ENCODE measurements around the gene RAB6D.

The RAB6D gene

DNA sequence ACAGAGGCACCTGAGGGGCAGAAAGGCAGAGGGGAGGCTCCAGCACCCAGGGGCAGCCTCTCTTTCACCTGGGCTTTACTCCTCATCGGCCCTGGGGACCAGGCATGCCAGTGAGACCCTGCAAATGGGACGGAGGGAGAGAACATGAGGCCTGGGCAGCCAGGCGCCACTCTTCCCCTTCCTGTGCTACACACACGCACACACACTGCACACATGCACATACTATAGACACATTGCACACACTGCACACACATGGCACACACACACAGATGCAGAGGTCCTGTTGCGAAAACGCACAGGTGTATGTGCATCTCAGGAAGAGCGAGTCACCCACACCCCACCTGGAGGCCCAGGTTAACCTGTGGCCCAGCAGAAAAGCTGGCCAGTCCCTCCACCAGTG is 3.4 kb upstream of the RAB6D start:
- no peak for TF ChIP-seq FOXM1 (IDR thresholded peaks at IDR 0.05; ENCODE audit: borderline replicate concordance, low read depth)
- TF ChIP-seq, protein P1, sequence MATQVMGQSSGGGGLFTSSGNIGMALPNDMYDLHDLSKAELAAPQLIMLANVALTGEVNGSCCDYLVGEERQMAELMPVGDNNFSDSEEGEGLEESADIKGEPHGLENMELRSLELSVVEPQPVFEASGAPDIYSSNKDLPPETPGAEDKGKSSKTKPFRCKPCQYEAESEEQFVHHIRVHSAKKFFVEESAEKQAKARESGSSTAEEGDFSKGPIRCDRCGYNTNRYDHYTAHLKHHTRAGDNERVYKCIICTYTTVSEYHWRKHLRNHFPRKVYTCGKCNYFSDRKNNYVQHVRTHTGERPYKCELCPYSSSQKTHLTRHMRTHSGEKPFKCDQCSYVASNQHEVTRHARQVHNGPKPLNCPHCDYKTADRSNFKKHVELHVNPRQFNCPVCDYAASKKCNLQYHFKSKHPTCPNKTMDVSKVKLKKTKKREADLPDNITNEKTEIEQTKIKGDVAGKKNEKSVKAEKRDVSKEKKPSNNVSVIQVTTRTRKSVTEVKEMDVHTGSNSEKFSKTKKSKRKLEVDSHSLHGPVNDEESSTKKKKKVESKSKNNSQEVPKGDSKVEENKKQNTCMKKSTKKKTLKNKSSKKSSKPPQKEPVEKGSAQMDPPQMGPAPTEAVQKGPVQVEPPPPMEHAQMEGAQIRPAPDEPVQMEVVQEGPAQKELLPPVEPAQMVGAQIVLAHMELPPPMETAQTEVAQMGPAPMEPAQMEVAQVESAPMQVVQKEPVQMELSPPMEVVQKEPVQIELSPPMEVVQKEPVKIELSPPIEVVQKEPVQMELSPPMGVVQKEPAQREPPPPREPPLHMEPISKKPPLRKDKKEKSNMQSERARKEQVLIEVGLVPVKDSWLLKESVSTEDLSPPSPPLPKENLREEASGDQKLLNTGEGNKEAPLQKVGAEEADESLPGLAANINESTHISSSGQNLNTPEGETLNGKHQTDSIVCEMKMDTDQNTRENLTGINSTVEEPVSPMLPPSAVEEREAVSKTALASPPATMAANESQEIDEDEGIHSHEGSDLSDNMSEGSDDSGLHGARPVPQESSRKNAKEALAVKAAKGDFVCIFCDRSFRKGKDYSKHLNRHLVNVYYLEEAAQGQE (IDR thresholded peaks at IDR 0.05; ENCODE audit: low read depth) = no peak
- TF ChIP-seq ZBTB7A (IDR thresholded peaks at IDR 0.05; ENCODE audit: low read depth) = no peak
- no peak for TF ChIP-seq YY1 (IDR thresholded peaks at IDR 0.05; ENCODE audit: low read depth)
- TF ChIP-seq NFIC (IDR thresholded peaks at IDR 0.05) = no peak
- TF ChIP-seq, protein P2, sequence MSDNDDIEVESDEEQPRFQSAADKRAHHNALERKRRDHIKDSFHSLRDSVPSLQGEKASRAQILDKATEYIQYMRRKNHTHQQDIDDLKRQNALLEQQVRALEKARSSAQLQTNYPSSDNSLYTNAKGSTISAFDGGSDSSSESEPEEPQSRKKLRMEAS (IDR thresholded peaks at IDR 0.05) = no peak
- TF ChIP-seq CREB1 (IDR thresholded peaks at IDR 0.05; ENCODE audit: low read depth) = no peak
- TF ChIP-seq EGR1 (IDR thresholded peaks at IDR 0.05) = no peak
- TF ChIP-seq, protein P3, sequence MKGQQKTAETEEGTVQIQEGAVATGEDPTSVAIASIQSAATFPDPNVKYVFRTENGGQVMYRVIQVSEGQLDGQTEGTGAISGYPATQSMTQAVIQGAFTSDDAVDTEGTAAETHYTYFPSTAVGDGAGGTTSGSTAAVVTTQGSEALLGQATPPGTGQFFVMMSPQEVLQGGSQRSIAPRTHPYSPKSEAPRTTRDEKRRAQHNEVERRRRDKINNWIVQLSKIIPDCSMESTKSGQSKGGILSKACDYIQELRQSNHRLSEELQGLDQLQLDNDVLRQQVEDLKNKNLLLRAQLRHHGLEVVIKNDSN (IDR thresholded peaks at IDR 0.05) = no peak

DNA sequence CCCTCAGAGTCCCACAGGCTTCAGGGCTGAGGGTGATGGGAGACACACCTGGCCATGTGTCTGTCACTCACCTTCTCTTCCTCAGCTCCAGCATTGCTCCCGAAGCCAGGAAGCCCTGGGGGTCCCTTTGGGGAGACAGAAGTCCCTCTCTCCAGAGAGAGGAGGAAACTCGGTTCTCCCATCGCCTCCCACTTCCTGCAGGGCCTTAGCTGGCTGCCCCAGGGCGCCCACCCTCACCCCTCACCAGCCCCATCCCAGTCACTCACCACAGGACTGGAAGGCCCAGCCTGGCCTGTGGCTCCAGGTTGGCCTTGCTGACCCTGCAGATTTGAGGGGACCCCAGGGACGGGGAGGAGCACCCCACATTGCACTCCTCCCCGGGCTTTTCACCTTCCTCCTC is 2.7 kb upstream of the RAB6D start:
- no peak for TF ChIP-seq RAD21 (IDR thresholded peaks at IDR 0.05; ENCODE audit: low read depth)
- no peak for TF ChIP-seq EP300 (IDR thresholded peaks at IDR 0.05; ENCODE audit: borderline replicate concordance)

DNA sequence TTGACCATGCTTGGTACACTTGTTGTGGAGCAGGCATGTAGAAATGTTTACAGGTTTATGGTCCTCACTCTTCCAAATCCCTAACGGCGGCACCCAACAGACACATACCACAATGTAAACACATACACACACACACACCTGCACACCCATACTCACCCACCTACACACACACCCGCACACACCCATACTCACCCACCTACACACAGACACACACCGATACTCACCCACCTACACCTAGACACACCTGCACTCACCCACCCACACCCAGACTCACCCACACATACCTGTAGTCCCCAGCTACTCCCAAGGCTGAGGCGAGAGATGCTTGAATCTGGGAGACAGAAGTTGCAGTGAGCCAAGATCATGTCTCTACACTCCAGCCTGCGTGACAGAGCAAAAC is 1.5 kb upstream of the RAB6D start:
- TF ChIP-seq RAD21 (IDR thresholded peaks at IDR 0.05; ENCODE audit: low read depth) = no peak
- no peak for TF ChIP-seq TCF12 (IDR thresholded peaks at IDR 0.05; ENCODE audit: low read depth)
- TF ChIP-seq, protein P1 (IDR thresholded peaks at IDR 0.05; ENCODE audit: low read depth) = no peak
- TF ChIP-seq CEBPB (IDR thresholded peaks at IDR 0.05) = no peak
- no peak for TF ChIP-seq CREB1 (IDR thresholded peaks at IDR 0.05; ENCODE audit: low read depth)
- no peak for TF ChIP-seq FOXM1 (IDR thresholded peaks at IDR 0.05; ENCODE audit: borderline replicate concordance, low read depth)
- TF ChIP-seq, protein P3 (IDR thresholded peaks at IDR 0.05) = no peak
- TF ChIP-seq TEAD4 (IDR thresholded peaks at IDR 0.05) = no peak
- TF ChIP-seq YY1 (IDR thresholded peaks at IDR 0.05; ENCODE audit: low read depth) = no peak

DNA sequence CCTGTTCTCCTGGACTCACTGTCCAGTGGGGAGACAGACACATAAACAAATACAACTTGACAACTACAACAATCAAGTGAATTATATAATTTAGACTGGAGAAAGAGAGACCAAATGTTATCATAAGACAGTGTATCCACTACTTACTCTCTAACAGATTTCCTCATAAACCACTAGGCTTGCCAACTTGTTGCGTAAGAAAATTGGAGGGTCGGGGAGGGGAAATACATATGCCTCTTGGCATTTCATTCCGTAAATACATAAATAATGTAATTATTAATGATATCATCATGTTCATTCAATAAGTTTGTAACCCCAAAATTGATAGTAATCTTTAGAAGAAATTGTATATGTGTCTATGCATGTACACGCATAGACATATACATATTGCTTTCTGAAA is 14.9 kb downstream of the RAB6D start:
- TF ChIP-seq ZBTB7A (IDR thresholded peaks at IDR 0.05; ENCODE audit: low read depth) = no peak
- no peak for TF ChIP-seq EGR1 (IDR thresholded peaks at IDR 0.05)
- TF ChIP-seq EP300 (IDR thresholded peaks at IDR 0.05; ENCODE audit: borderline replicate concordance) = no peak
- no peak for TF ChIP-seq FOXM1 (IDR thresholded peaks at IDR 0.05; ENCODE audit: borderline replicate concordance, low read depth)
- TF ChIP-seq, protein P1 (IDR thresholded peaks at IDR 0.05; ENCODE audit: low read depth) = no peak
- no peak for TF ChIP-seq CEBPB (IDR thresholded peaks at IDR 0.05)
- no peak for TF ChIP-seq CREB1 (IDR thresholded peaks at IDR 0.05; ENCODE audit: low read depth)
- TF ChIP-seq, protein P3 (IDR thresholded peaks at IDR 0.05) = no peak
- no peak for TF ChIP-seq RAD21 (IDR thresholded peaks at IDR 0.05; ENCODE audit: low read depth)
- no peak for TF ChIP-seq TAF1 (IDR thresholded peaks at IDR 0.05; ENCODE audit: low read depth)
- TF ChIP-seq, protein P2 (IDR thresholded peaks at IDR 0.05) = no peak
- TF ChIP-seq YY1 (IDR thresholded peaks at IDR 0.05; ENCODE audit: low read depth) = no peak
- no peak for TF ChIP-seq NFIC (IDR thresholded peaks at IDR 0.05)
- no peak for TF ChIP-seq TEAD4 (IDR thresholded peaks at IDR 0.05)

DNA sequence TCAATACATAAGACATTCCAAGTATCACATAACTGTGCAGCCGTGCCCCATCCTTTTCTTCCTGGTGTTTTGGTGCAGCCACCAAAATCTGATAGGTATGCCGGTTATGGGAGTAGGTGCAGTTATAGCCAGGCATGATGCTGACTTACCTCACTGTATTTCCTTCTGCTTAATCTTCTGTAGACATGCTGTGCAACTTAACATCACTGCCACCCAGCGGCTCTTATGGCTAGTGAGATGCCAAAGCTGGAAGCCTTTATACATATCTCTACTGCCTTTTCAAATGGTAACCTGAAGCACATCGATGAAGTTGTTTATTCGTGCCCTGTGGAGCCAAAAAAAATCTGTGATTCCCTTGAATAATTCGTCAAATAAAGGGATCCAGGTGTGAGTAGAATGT is 28.6 kb downstream of the RAB6D start:
- peak; percentile 28; the same call in 1 of the 2 replicates for TF ChIP-seq RAD21 (IDR thresholded peaks at IDR 0.05; ENCODE audit: low read depth)

All from Ishikawa (cell line).